GM04504 (cell line): ENCODE measurements around the gene UNC13B.
"Not testable (repeated sequence)": the region's sequence is repeated elsewhere in the genome, so short reads cannot be mapped to it uniquely, and the experiment has no call there.

ENCODE experiments used
- DNase-seq: peaks from one replicate; pipeline ENCODE4 v3.0.0-alpha.2; 2012; ENCODE audit warnings: low read depth

Gene UNC13B

GRCh38 chr9:35161713-35162604, at the start of gene UNC13B:
Gene UNC13B, plus strand, starts transcription at chr9:35162009. Its CDS starts 275 bp downstream, at chr9:35162284.
- DNase-seq = peak; percentile 83

GRCh38 chr9:35112257-35113020, 49.4 kb upstream of the UNC13B start:
- peak; percentile 64 for DNase-seq

- peak; percentile 94 for DNase-seq
Measured at GRCh38 chr9:35114113-35114839, 47.5 kb upstream of the UNC13B start.

GRCh38 chr9:35114840-35115628, 46.8 kb upstream of the UNC13B start:
- DNase-seq = peak; percentile 24

GRCh38 chr9:35115680-35116538, 45.9 kb upstream of the UNC13B start, which contains the start of gene ATOSB:
Gene ATOSB, minus strand, starts transcription at chr9:35115862. Its CDS starts 7,588 bp downstream, at chr9:35108274.
- peak; percentile 95 for DNase-seq

GRCh38 chr9:35116539-35116897, 45.3 kb upstream of the UNC13B start:
- no peak for DNase-seq

- peak; percentile 87 for DNase-seq
Measured at GRCh38 chr9:35116898-35117551, 44.8 kb upstream of the UNC13B start.

GRCh38 chr9:35134920-35135319, 26.9 kb upstream of the UNC13B start:
- no peak for DNase-seq

GRCh38 chr9:35135988-35136387, 25.8 kb upstream of the UNC13B start:
- no peak for DNase-seq

- DNase-seq = no peak
Measured at GRCh38 chr9:35136866-35137265, 24.9 kb upstream of the UNC13B start.

GRCh38 chr9:35140093-35140492, 21.7 kb upstream of the UNC13B start:
- DNase-seq = no peak

- no peak for DNase-seq
Measured at GRCh38 chr9:35142037-35142436, 19.8 kb upstream of the UNC13B start.

- not testable (repeated sequence) for DNase-seq
Measured at GRCh38 chr9:35147941-35148563, 13.8 kb upstream of the UNC13B start.

- DNase-seq = no peak
Measured at GRCh38 chr9:35152926-35153325, 8.9 kb upstream of the UNC13B start.

- no peak for DNase-seq
Measured at GRCh38 chr9:35156781-35157180, 5.0 kb upstream of the UNC13B start.

- not testable (repeated sequence) for DNase-seq
Measured at GRCh38 chr9:35157836-35158235, 4.0 kb upstream of the UNC13B start.

- no peak for DNase-seq
Measured at GRCh38 chr9:35158501-35159280, 3.1 kb upstream of the UNC13B start.

GRCh38 chr9:35162605-35163315, 951 bp downstream of the UNC13B start:
- no peak for DNase-seq
